HL-60 (cell line): ENCODE results near the gene DEFB124.

Source experiments
- DNase-seq, 2 experiments: peaks; one replicate each; pipeline ENCODE4 v3.0.0-alpha.2; 2010 to 2020; ENCODE audit warnings: low read depth in 1 of 2, low spot score in 1 of 2
- H3K27ac ChIP-seq: fragments of 250-450 bp; sonication (Bioruptor Pico); replicated peaks from 2 replicates; pipeline ENCODE4 v1.5.1; 2020; ENCODE audit warnings: mild to moderate bottlenecking, moderate library complexity
- H3K27me3 ChIP-seq: fragments of 250-450 bp; sonication (Bioruptor Pico); 2 replicates; pipeline ENCODE4 v1.5.1; 2021; ENCODE audit warnings: mild to moderate bottlenecking, moderate library complexity; ENCODE audit not compliant: insufficient read depth, poor library complexity, severe bottlenecking
- H3K4me3 ChIP-seq: replicated peaks from 2 replicates; pipeline ENCODE4 v1.5.1; 2011; ENCODE audit warnings: mild to moderate bottlenecking, control low read depth, low read length; ENCODE audit not compliant: insufficient read depth
- REST ChIP-seq: IDR thresholded peaks from 2 replicates; pipeline ENCODE4 v1.6.1; 2012; ENCODE audit warnings: low read depth; ENCODE audit not compliant: insufficient replicate concordance
- SPI1 ChIP-seq: IDR thresholded peaks from 2 replicates; pipeline ENCODE4 v1.6.1; 2012; ENCODE audit warnings: low read depth, mild to moderate bottlenecking, borderline replicate concordance

DEFB124 gene

GRCh38 chr20:31415653-31416052 is 59.3 kb downstream of the DEFB124 start:
- Histone ChIP-seq H3K27me3 (no peaks in the 10 kb centered on the region), H3K27ac (no peak overlapping the region), H3K4me3 (no peak overlapping the region)
- DNase-seq: no peak
- TF ChIP-seq REST (no peak), SPI1 (no peak)
